Effector memory CD4-positive, alpha-beta T cell (primary cell): ENCODE results near the gene SPTSSB.

Experiments used
- DNase-seq, 3 donors: peaks; one replicate each; pipeline ENCODE4 v3.0.0-alpha.2; 2020
- H3K27ac ChIP-seq: 2 replicates; pipeline ENCODE4 v1.7.0; 2013; ENCODE audit warnings: mild to moderate bottlenecking, low read length, moderate library complexity; ENCODE audit not compliant: insufficient read depth, poor library complexity, severe bottlenecking
- H3K27me3 ChIP-seq: replicated peaks from 2 replicates; pipeline ENCODE4 v1.7.0; 2013; ENCODE audit warnings: mild to moderate bottlenecking, low read length; ENCODE audit not compliant: insufficient read depth, control insufficient read depth, poor library complexity, severe bottlenecking
- H3K36me3 ChIP-seq: 2 replicates; pipeline ENCODE4 v1.7.0; 2013; ENCODE audit warnings: mild to moderate bottlenecking, low read length, moderate library complexity; ENCODE audit not compliant: control insufficient read depth, insufficient read depth
- H3K4me1 ChIP-seq: 2 replicates; pipeline ENCODE4 v1.7.0; 2013; ENCODE audit warnings: low read length, mild to moderate bottlenecking; ENCODE audit not compliant: control insufficient read depth, insufficient read depth, poor library complexity, severe bottlenecking
- H3K4me3 ChIP-seq: 2 replicates; pipeline ENCODE4 v1.7.0; 2013; ENCODE audit warnings: low read length, low read depth, mild to moderate bottlenecking; ENCODE audit not compliant: insufficient read depth, poor library complexity, severe bottlenecking
- H3K9me3 ChIP-seq: 2 replicates; pipeline ENCODE4 v1.7.0; 2013; ENCODE audit warnings: mild to moderate bottlenecking, low read length, moderate library complexity; ENCODE audit not compliant: control insufficient read depth

Gene SPTSSB

DNA sequence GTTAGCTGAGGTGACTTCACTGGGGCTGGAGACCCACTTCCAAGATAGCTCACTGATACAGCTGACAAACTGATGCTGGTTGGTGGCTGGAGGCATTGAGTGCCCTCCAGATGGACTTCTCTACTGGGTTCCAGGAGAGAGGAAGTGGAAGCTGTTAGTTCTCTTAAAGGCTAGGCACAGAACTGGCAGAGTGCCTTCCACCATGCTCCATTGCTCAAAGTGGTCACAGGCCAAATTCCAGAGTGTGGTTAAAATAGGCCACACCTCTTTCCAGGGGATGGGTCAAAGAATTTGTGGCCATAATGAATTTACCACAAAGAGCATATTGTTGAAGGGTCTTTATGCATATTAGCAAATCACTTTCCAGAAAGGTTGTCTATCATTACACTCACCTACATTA lies 76.0 kb downstream of the SPTSSB start:
- H3K27me3 ChIP-seq, result peaks cover 2% of the 10 kb centered on the region
- H3K36me3 ChIP-seq, result no peaks in the 10 kb centered on the region
- peaks cover 11% of the 10 kb centered on the region for H3K9me3 ChIP-seq
- H3K4me1 ChIP-seq, result no peaks in the 10 kb centered on the region
- H3K27ac ChIP-seq, result no peak overlapping the region
- no peak for DNase-seq
- H3K4me3 ChIP-seq, result no peak overlapping the region
